NT2/D1 (cell line): Measurements from ENCODE around the gene CRYBB1.
A peak's percentile ranks its signal among the peaks of the same experiment; 100 is the strongest.

Source experiments
- DNase-seq: peaks from one replicate; pipeline ENCODE4 v3.0.0-alpha.2; 2011; ENCODE audit warnings: low read depth, low spot score
- H3K27me3 ChIP-seq: 2 replicates; pipeline ENCODE4 v1.6.0; 2011; ENCODE audit warnings: mild to moderate bottlenecking; ENCODE audit not compliant: insufficient read length, insufficient read depth
- H3K36me3 ChIP-seq: 2 replicates; pipeline ENCODE4 v1.6.1; 2011; ENCODE audit warnings: mild to moderate bottlenecking, low read length, mixed read lengths; ENCODE audit not compliant: insufficient read depth, insufficient read length
- H3K4me1 ChIP-seq: 2 replicates; pipeline ENCODE4 v1.5.1; 2011; ENCODE audit not compliant: insufficient read depth, insufficient read length
- H3K4me3 ChIP-seq: 2 replicates; pipeline ENCODE4 v1.5.1; 2011; ENCODE audit warnings: low read depth; ENCODE audit not compliant: insufficient read length
- H3K9ac ChIP-seq: 2 replicates; pipeline ENCODE4 v1.6.0; 2011; ENCODE audit warnings: low read depth; ENCODE audit not compliant: insufficient read length
- H3K9me3 ChIP-seq: 2 replicates; pipeline ENCODE4 v1.5.1; 2011; ENCODE audit warnings: mild to moderate bottlenecking, low read length; ENCODE audit not compliant: insufficient read depth
- SUZ12 ChIP-seq: IDR thresholded peaks from 2 replicates; pipeline ENCODE4 v1.6.1; 2011; ENCODE audit not compliant: insufficient read length, insufficient read depth; ENCODE audit errors: extremely low read depth
- YY1 ChIP-seq: IDR thresholded peaks from 2 replicates; pipeline ENCODE4 v1.6.1; 2011; ENCODE audit not compliant: insufficient read length, insufficient read depth
- ZNF274 ChIP-seq: IDR thresholded peaks from 2 replicates; pipeline ENCODE4 v1.6.1; 2011; ENCODE audit warnings: mild to moderate bottlenecking, low read depth, low read length

CRYBB1 gene

GRCh38 chr22:26589367-26589844 lies 28.4 kb downstream of the CRYBB1 start:
- Histone ChIP-seq H3K4me1 (peaks cover 10% of the 10 kb centered on the region), H3K9me3 (no peaks in the 10 kb centered on the region), H3K9ac (peak overlapping the region; percentile 83), H3K4me3 (peak overlapping the region; percentile 65), H3K36me3 (no peaks in the 10 kb centered on the region), H3K27me3 (no peaks in the 10 kb centered on the region)
- TF ChIP-seq SUZ12 (no peak), ZNF274 (no peak), YY1 (no peak)
- no peak for DNase-seq

GRCh38 chr22:26588729-26589366 lies 29.0 kb downstream of the CRYBB1 start:
- no peak for TF ChIP-seq SUZ12
- TF ChIP-seq ZNF274, result no peak
- TF ChIP-seq YY1, result no peak
- peak overlapping the region; percentile 83 for H3K9ac ChIP-seq
- peaks cover 4% of the 10 kb centered on the region for H3K36me3 ChIP-seq
- H3K4me3 ChIP-seq, result peak overlapping the region; percentile 65
- H3K4me1 ChIP-seq, result peaks cover 10% of the 10 kb centered on the region
- H3K27me3 ChIP-seq, result no peaks in the 10 kb centered on the region
- DNase-seq, result no peak
- H3K9me3 ChIP-seq, result no peaks in the 10 kb centered on the region

- DNase-seq, result no peak
Measured at GRCh38 chr22:26587991-26588613, 29.7 kb downstream of the CRYBB1 start.

GRCh38 chr22:26586556-26587325 lies 31.1 kb downstream of the CRYBB1 start:
- Histone ChIP-seq H3K4me3 (no peak overlapping the region), H3K9ac (peak overlapping the region; percentile 32), H3K27me3 (no peaks in the 10 kb centered on the region), H3K36me3 (peaks cover 16% of the 10 kb centered on the region), H3K4me1 (peaks cover 10% of the 10 kb centered on the region), H3K9me3 (no peaks in the 10 kb centered on the region)
- DNase-seq, result no peak
- TF ChIP-seq YY1 (no peak), ZNF274 (no peak), SUZ12 (no peak)

More at GRCh38 chr22:26587991-26588613, 29.7 kb downstream of the CRYBB1 start:
- H3K9me3 ChIP-seq, result no peaks in the 10 kb centered on the region
- peaks cover 6% of the 10 kb centered on the region for H3K36me3 ChIP-seq
- H3K27me3 ChIP-seq, result no peaks in the 10 kb centered on the region
- no peak overlapping the region for H3K9ac ChIP-seq
- peaks cover 10% of the 10 kb centered on the region for H3K4me1 ChIP-seq
- H3K4me3 ChIP-seq, result no peak overlapping the region
- TF ChIP-seq SUZ12 (no peak), YY1 (no peak), ZNF274 (no peak)

- Histone ChIP-seq H3K4me1 (peaks cover 10% of the 10 kb centered on the region), H3K9me3 (no peaks in the 10 kb centered on the region), H3K27me3 (no peaks in the 10 kb centered on the region), H3K9ac (no peak overlapping the region), H3K4me3 (no peak overlapping the region), H3K36me3 (peaks cover 21% of the 10 kb centered on the region)
- no peak for TF ChIP-seq YY1
- TF ChIP-seq ZNF274, result no peak
- TF ChIP-seq SUZ12, result no peak
- no peak for DNase-seq
Measured at GRCh38 chr22:26585104-26585790, 32.6 kb downstream of the CRYBB1 start.

- Histone ChIP-seq H3K4me3 (no peak overlapping the region), H3K9ac (no peak overlapping the region), H3K9me3 (no peaks in the 10 kb centered on the region), H3K36me3 (peaks cover 21% of the 10 kb centered on the region), H3K27me3 (no peaks in the 10 kb centered on the region), H3K4me1 (peaks cover 8% of the 10 kb centered on the region)
- no peak for DNase-seq
- TF ChIP-seq ZNF274 (no peak), YY1 (no peak), SUZ12 (no peak)
Measured at GRCh38 chr22:26584010-26584409, 33.8 kb downstream of the CRYBB1 start.
